Nephron progenitor cell (in vitro differentiated cells): ENCODE data around the gene BCL7C.
"Not testable (repeated sequence)": the region's sequence is repeated elsewhere in the genome, so short reads cannot be mapped to it uniquely, and the experiment has no call there.

Source experiments
- DNase-seq: peaks from one replicate; pipeline ENCODE4 v3.0.0; 2021
- H3K27ac Mint-ChIP-seq: 2 replicates; pipeline ENCODE4 v1.8.0; 2021; ENCODE audit warnings: mild to moderate bottlenecking, moderate library complexity, mixed read lengths
- H3K27me3 Mint-ChIP-seq: 2 replicates; pipeline ENCODE4 v1.8.0; 2021; ENCODE audit warnings: mild to moderate bottlenecking, low read depth, mixed read lengths; ENCODE audit not compliant: poor library complexity
- H3K36me3 Mint-ChIP-seq: 2 replicates; pipeline ENCODE4 v1.8.0; 2021; ENCODE audit warnings: low read depth, mixed read lengths
- H3K4me1 Mint-ChIP-seq: 2 replicates; pipeline ENCODE4 v1.8.0; 2021; ENCODE audit warnings: mixed read lengths
- H3K4me3 Mint-ChIP-seq: 2 replicates; pipeline ENCODE4 v1.8.0; 2021; ENCODE audit warnings: mild to moderate bottlenecking, moderate library complexity, mixed read lengths
- H3K9me3 Mint-ChIP-seq: 2 replicates; pipeline ENCODE4 v1.8.0; 2021; ENCODE audit warnings: mild to moderate bottlenecking, moderate library complexity, mixed read lengths
- TF ChIP-seq, protein P1 (sequence below): fragments of 200-600 bp; sonication (generic); IDR thresholded peaks from 2 replicates; pipeline ENCODE4 v1.5.0; 2021; ENCODE audit warnings: antibody characterized with exemption

Gene BCL7C

DNA sequence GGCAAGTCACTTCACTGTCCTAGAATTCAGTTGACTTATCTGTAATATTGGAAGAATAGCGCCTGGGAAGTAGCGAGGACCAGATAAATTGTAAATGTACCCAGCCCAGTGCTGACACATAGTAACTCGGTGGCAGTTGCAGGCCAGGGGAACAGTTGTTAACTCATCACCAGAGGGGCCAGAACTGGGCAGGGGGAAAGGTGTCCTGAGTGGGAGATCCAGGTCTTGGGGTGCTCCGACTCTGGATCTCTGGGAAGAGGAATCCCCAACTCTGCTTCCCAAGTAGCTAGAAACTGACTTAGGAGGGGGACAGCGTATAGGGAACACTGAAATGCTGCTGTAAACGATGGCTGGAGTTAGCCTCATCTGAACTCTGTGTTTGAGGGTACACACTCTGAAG lies 23.0 kb downstream of the BCL7C start:
- no peaks in the 10 kb centered on the region for H3K9me3 Mint-ChIP-seq
- H3K36me3 Mint-ChIP-seq: peaks cover 31% of the 10 kb centered on the region
- no peaks in the 10 kb centered on the region for H3K27me3 Mint-ChIP-seq
- peak overlapping the region; percentile 25 for H3K27ac Mint-ChIP-seq
- DNase-seq: no peak
- peaks cover 9% of the 10 kb centered on the region for H3K4me1 Mint-ChIP-seq
- TF ChIP-seq, protein P1, sequence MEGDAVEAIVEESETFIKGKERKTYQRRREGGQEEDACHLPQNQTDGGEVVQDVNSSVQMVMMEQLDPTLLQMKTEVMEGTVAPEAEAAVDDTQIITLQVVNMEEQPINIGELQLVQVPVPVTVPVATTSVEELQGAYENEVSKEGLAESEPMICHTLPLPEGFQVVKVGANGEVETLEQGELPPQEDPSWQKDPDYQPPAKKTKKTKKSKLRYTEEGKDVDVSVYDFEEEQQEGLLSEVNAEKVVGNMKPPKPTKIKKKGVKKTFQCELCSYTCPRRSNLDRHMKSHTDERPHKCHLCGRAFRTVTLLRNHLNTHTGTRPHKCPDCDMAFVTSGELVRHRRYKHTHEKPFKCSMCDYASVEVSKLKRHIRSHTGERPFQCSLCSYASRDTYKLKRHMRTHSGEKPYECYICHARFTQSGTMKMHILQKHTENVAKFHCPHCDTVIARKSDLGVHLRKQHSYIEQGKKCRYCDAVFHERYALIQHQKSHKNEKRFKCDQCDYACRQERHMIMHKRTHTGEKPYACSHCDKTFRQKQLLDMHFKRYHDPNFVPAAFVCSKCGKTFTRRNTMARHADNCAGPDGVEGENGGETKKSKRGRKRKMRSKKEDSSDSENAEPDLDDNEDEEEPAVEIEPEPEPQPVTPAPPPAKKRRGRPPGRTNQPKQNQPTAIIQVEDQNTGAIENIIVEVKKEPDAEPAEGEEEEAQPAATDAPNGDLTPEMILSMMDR: no peak
- H3K4me3 Mint-ChIP-seq: no peak overlapping the region

DNA sequence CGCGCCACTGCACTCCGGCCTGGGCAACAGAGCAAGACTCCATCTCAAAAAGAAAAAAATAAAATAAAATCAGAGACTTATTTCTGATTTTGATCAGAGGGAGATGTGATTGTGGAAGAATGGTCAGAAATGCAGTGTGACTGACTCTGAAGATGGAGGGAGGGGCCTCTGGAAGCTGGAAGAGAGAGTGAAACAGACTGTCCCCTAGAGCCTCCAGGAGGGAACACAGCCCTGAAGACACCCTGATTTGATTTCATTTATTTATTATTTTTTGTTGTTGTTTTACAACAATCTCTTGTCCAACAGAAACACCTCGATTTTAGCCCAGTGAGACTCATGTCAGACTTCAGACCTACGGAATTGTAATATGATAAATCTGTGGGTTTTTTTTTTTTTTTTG lies 26.1 kb downstream of the BCL7C start:
- no peak for DNase-seq
- TF ChIP-seq, protein P1: no peak
- Mint-ChIP-seq H3K9me3 (no peaks in the 10 kb centered on the region), H3K27ac (no peak overlapping the region), H3K4me3 (no peak overlapping the region), H3K4me1 (peaks cover 4% of the 10 kb centered on the region), H3K36me3 (peaks cover 28% of the 10 kb centered on the region), H3K27me3 (no peaks in the 10 kb centered on the region)

DNA sequence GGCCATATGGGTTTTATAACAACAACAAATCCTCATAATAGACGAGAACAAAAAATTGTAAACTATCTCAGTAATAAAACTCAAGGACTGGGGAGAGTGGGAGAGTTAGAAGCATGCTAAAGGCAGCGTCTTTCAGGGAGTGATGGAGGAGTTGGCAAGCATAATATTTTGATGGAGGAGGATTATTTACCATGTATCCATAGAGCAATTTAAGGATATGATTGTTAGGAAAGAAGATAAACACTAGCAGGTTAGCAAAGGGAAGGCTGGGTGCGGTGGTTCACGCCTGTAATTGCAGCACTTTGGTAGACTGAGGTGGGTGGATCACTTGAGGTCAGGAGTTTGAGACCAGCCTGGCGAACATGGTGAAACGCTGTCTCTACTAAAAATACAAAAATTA lies 27.8 kb downstream of the BCL7C start:
- Mint-ChIP-seq H3K27me3 (no peaks in the 10 kb centered on the region), H3K4me3 (no peak overlapping the region), H3K36me3 (peaks cover 25% of the 10 kb centered on the region), H3K9me3 (no peaks in the 10 kb centered on the region), H3K4me1 (peaks cover 9% of the 10 kb centered on the region), H3K27ac (no peak overlapping the region)
- TF ChIP-seq, protein P1: no peak
- no peak for DNase-seq

DNA sequence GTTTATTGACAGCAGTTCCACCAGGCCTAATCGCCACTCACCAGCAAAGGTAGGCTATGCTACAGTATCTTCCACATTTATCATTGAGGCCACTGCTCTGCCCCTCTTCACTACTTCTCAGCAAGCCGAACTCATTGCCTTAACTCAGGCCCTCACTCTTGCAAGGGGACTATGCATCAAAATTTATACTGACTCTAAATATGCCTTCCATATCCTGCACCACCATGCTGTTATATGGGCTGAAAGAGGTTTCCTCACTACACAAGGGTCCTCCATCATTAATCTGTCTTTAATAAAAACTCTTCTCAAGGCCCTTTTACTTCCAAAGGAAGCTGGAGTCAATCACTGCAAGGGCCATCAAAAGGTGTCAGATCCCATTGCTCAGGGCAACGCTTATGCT lies 30.7 kb downstream of the BCL7C start:
- not testable (repeated sequence) for DNase-seq, H3K4me3 Mint-ChIP-seq, H3K27ac Mint-ChIP-seq, H3K9me3 Mint-ChIP-seq, H3K27me3 Mint-ChIP-seq
- Mint-ChIP-seq H3K4me1 (peaks cover 17% of the 10 kb centered on the region), H3K36me3 (peaks cover 23% of the 10 kb centered on the region)

DNA sequence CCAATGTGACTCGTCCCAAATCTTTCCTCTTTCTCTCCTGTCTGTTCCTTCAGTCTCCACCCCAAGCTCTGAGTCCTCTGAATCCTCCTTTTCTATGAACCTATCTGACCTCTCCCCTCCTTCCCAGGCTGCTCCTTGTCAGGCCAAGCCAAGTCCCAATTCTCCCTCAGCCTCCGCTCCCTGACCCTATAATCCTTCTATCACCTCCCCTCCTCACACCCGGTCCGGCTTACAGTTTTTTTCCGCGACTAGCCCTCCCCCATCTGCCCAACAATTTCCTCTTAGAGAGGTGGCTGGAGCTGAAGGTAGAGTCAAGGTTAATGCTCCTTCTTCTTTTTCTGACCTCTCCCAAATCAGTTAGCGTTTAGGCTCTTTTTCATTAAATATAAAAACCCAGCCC lies 33.1 kb downstream of the BCL7C start:
- peak overlapping the region; percentile 9 for H3K27ac Mint-ChIP-seq
- H3K4me3 Mint-ChIP-seq, H3K27me3 Mint-ChIP-seq, DNase-seq, H3K9me3 Mint-ChIP-seq: not testable (repeated sequence)
- H3K4me1 Mint-ChIP-seq: peaks cover 24% of the 10 kb centered on the region
- H3K36me3 Mint-ChIP-seq: peaks cover 23% of the 10 kb centered on the region

DNA sequence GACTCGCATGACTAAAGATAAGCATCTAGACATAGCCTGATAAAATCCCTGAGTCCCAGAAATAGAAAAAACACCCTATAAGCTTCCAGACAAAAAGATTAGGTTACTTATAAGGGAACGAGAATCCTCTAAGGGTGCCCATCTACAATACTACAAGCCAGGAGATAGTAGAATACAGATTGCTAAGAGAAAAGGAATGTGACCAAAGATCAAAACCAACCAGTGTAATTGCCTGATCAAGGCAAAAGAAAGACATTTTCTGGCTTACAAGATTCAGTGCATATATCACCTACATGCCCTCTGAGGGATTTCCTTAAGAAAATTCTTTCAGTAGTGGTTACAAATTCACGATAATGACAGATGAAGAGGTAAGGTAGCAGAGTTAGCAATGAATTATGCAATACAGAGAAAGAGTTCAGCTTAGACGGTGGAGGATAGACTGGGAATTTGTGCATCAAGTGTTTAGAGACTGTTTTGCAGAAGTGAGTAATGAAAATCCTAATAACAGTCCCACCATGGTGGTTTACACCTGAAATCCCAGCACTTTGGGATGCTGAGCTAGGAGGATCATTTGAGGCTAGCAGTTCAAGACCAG lies 35.0 kb downstream of the BCL7C start:
- peaks cover 24% of the 10 kb centered on the region for H3K36me3 Mint-ChIP-seq
- peaks cover 2% of the 10 kb centered on the region for H3K27me3 Mint-ChIP-seq
- no peaks in the 10 kb centered on the region for H3K9me3 Mint-ChIP-seq
- H3K4me1 Mint-ChIP-seq: peaks cover 20% of the 10 kb centered on the region
- DNase-seq: no peak
- no peak overlapping the region for H3K27ac Mint-ChIP-seq
- TF ChIP-seq, protein P1: no peak
- H3K4me3 Mint-ChIP-seq: no peak overlapping the region

DNA sequence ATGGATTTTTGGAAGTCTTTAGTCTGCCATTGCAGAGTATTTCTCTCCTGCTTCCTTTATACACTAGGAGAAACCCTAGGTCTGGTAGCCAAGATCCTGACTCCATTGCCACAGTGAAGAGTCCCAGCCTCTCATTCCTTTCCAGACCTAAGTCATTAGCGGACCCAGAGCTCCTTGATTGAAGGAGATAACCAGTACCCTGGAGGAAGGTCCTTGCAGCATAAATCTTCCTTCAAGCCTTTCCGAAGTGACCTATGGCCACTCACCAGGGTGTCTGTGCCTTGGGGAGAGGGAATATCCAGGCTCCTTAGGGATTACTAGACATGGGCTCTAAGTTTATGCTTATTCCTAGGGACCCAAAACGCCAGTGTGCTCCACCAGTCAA lies 35.8 kb downstream of the BCL7C start:
- H3K4me3 Mint-ChIP-seq: no peak overlapping the region
- H3K4me1 Mint-ChIP-seq: peaks cover 20% of the 10 kb centered on the region
- peaks cover 33% of the 10 kb centered on the region for H3K36me3 Mint-ChIP-seq
- no peak for DNase-seq
- no peaks in the 10 kb centered on the region for H3K9me3 Mint-ChIP-seq
- H3K27ac Mint-ChIP-seq: no peak overlapping the region
- H3K27me3 Mint-ChIP-seq: peaks cover 2% of the 10 kb centered on the region
- TF ChIP-seq, protein P1: no peak
